ENCODE data around the gene ZNF398. TPM values are rescaled to one million over a fixed set of nuclear protein-coding genes. Genes with fewer than 3 reads are reported as not detected.

The ZNF398 gene
- total and polyA plus RNA-seq, 2 of the 13 experiments (the other 11 are each of a cell fraction or from before 2014, with no cell fraction given): 3.0 to 8.9 TPM

- TF ChIP-seq HOXA9 (CRISPR knock-in tag; IDR thresholded peaks at IDR 0.05; ENCODE audit: borderline replicate concordance) (no peak), KDM5B (CRISPR knock-in tag; IDR thresholded peaks at IDR 0.05; ENCODE audit: borderline replicate concordance) (no peak), ZMAT3 (CRISPR knock-in tag; conservative IDR thresholded peaks at IDR 0.05) (no peak), ONECUT2 (CRISPR knock-in tag; IDR thresholded peaks at IDR 0.05) (0 out of 2 replicates have a peak, but pooled peaks have one; percentile 37), GZF1 (CRISPR knock-in tag; IDR thresholded peaks at IDR 0.05) (peak; percentile 99), PAX8 (CRISPR knock-in tag; IDR thresholded peaks at IDR 0.05; ENCODE audit: borderline replicate concordance) (no peak), RORA (CRISPR knock-in tag; IDR thresholded peaks at IDR 0.05) (no peak)
- TF ChIP-seq, protein P1, sequence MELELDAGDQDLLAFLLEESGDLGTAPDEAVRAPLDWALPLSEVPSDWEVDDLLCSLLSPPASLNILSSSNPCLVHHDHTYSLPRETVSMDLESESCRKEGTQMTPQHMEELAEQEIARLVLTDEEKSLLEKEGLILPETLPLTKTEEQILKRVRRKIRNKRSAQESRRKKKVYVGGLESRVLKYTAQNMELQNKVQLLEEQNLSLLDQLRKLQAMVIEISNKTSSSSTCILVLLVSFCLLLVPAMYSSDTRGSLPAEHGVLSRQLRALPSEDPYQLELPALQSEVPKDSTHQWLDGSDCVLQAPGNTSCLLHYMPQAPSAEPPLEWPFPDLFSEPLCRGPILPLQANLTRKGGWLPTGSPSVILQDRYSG (CRISPR knock-in tag; IDR thresholded peaks at IDR 0.05): 0 out of 2 replicates have a peak, but pooled peaks have one; percentile 23
Observed at GRCh38 chr7:149125189-149125862, 21.9 kb upstream of the ZNF398 start (continued).

- H3K4me1 ChIP-seq (ENCODE audit: insufficient read depth, low read length): peaks cover 18% of the 10 kb centered on the region
- BruUV-seq (replicated peaks): no TSS peak
- H3K36me3 ChIP-seq (replicated peaks in 1 of 2; ENCODE audit: control insufficient read depth in 1 of 2, insufficient read depth in 2 of 2, low read length in 2 of 2): peaks cover 0 to 10% of the 10 kb centered on the region in 2 experiments; a peak in 1 of 5 replicates
- FAIRE-seq: peak; percentile 8
- peak; percentile 92 for ATAC-seq
- peak within 1 kb of the TSS; percentile 86 for H3K27ac ChIP-seq (ENCODE audit: extremely low read length, insufficient read depth, low read length)
- peak within 1 kb of the TSS; percentile 88 for H3K4me2 ChIP-seq (ENCODE audit: low read depth, low read length)
- intact Hi-C loops (cut with micrococcal nuclease; ENCODE audit: unreplicated experiment): loop anchor here (1.0 kb wide), 2 partner anchors 22 to 36 kb away; partner anchors contain the start of gene ZNF786
- H3K9me3 ChIP-seq (ENCODE audit: low read length): peaks cover 10% of the 10 kb centered on the region
- in situ Hi-C loops (cut with HindIII; ENCODE audit: extremely low pct_ligation_motif_present, low pct_unique_long_range_greater_than_20kb): no loop called here
- ChIA-PET POLR2A (interaction anchor here (0.6 to 2.8 kb wide), 4 partner anchors 22 to 69 kb away, joined by 3 to 42 read pairs (median 4); partner anchors contain the start of genes ZNF282 and ZNF398), CTCF (ENCODE audit: low intra/inter-chr PET ratio, low total read pairs) (interaction anchor here (0.6 to 3.5 kb wide), 3 partner anchors 21 to 120 kb away, joined by 3 to 26 read pairs (median 15); partner anchors contain the start of genes ZNF398 and ZNF786)
- peak within 1 kb of the TSS; percentile 81 to 98 (median 92) for H3K4me3 ChIP-seq (replicated peaks in 1 of 3; ENCODE audit: insufficient read depth in 1 of 3, low read depth in 2 of 3, low read length in 3 of 3)
- WGBS (ENCODE audit: low lambda C conversion rate): 0% methylated on average over 16 of the region's 72 CpGs
- peaks cover 22% of the 10 kb centered on the region for H3K79me2 ChIP-seq (ENCODE audit: insufficient read depth, low read length)
- H4K20me1 ChIP-seq (ENCODE audit: insufficient read depth, low read length): no peaks in the 10 kb centered on the region
- peak within 1 kb of the TSS; percentile 98 for H3K9ac ChIP-seq (ENCODE audit: insufficient read depth, low read depth, low read length)
- no peak within 1 kb of the TSS for H2AFZ ChIP-seq (ENCODE audit: low read length)
- H3K27me3 ChIP-seq (ENCODE audit: control insufficient read depth in 1 of 2, insufficient read depth in 2 of 2, low read length in 2 of 2): no peaks in the 10 kb centered on the region; a peak in 2 of 5 replicates
- peak; percentile 85 for DNase-seq (ENCODE audit: low spot score)
- TF ChIP-seq ZNF816 (CRISPR knock-in tag; IDR thresholded peaks at IDR 0.05; ENCODE audit: borderline replicate concordance) (0 out of 2 replicates have a peak, but pooled peaks have one; percentile 92), ZBTB8A (CRISPR knock-in tag; IDR thresholded peaks at IDR 0.05; ENCODE audit: borderline replicate concordance, low read depth) (peak; percentile 84; the same call in 1 of the 2 replicates), NFE2L2 (IDR thresholded peaks at IDR 0.05; ENCODE audit: low read length) (no peak), NFKBIZ (CRISPR knock-in tag; IDR thresholded peaks at IDR 0.05) (0 out of 2 replicates have a peak, but pooled peaks have one; percentile 32), SETDB1 (CRISPR knock-in tag; IDR thresholded peaks at IDR 0.05; ENCODE audit: borderline replicate concordance) (no peak), ETV5 (CRISPR knock-in tag; IDR thresholded peaks at IDR 0.05; ENCODE audit: borderline replicate concordance) (peak; percentile 92), U2AF1 (optimal IDR thresholded peaks at IDR 0.05; ENCODE audit: low read depth, low read length) (peak; percentile 12), RXRA (CRISPR knock-in tag; IDR thresholded peaks at IDR 0.05) (peak; percentile 71), SRY (CRISPR knock-in tag; IDR thresholded peaks at IDR 0.05) (peak; percentile 51; the same call in 1 of the 2 replicates), THAP11 (CRISPR knock-in tag; IDR thresholded peaks at IDR 0.05) (peak; percentile 91), ZNF615 (CRISPR knock-in tag; IDR thresholded peaks at IDR 0.05; ENCODE audit: borderline replicate concordance) (no peak)
- TF ChIP-seq, protein P2, sequence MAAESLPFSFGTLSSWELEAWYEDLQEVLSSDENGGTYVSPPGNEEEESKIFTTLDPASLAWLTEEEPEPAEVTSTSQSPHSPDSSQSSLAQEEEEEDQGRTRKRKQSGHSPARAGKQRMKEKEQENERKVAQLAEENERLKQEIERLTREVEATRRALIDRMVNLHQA (CRISPR knock-in tag; IDR thresholded peaks at IDR 0.05): no peak
Observed at GRCh38 chr7:149125863-149126661, 21.2 kb upstream of the ZNF398 start, which contains the start of gene ZNF425. TSS of gene ZNF425 (minus strand) at chr7:149126324. CDS start at chr7:149126213, 111 bp downstream.
